T1000 (cell line): ENCODE data around the gene AP1B1.
"Not testable (repeated sequence)": the region's sequence is repeated elsewhere in the genome, so short reads cannot be mapped to it uniquely, and the experiment has no call there.

Experiments used
- DNase-seq: peaks from one replicate; lab custom pipeline; 2025; ENCODE audit warnings: mixed read lengths; lab: John Stamatoyannopoulos, UW

Gene AP1B1

GRCh38 chr22:29386708-29387107 is 1.7 kb downstream of the AP1B1 start:
- DNase-seq: no peak

- DNase-seq: no peak
These were observed 2.6 kb downstream of the AP1B1 start for GRCh38 chr22:29385748-29386147.

GRCh38 chr22:29385151-29385704 is 3.1 kb downstream of the AP1B1 start:
- DNase-seq: no peak

GRCh38 chr22:29383740-29384139 is 4.6 kb downstream of the AP1B1 start:
- no peak for DNase-seq

- no peak for DNase-seq
These were observed 5.6 kb downstream of the AP1B1 start for GRCh38 chr22:29382580-29383302.

GRCh38 chr22:29380856-29381255 is 7.5 kb downstream of the AP1B1 start:
- DNase-seq: no peak

- DNase-seq: peak; percentile 30
These were observed 8.2 kb downstream of the AP1B1 start for GRCh38 chr22:29380032-29380781.

- no peak for DNase-seq
These were observed 9.1 kb downstream of the AP1B1 start for GRCh38 chr22:29379258-29379657.

GRCh38 chr22:29377979-29378378 is 10.4 kb downstream of the AP1B1 start:
- no peak for DNase-seq

- not testable (repeated sequence) for DNase-seq
These were observed 11.7 kb downstream of the AP1B1 start for GRCh38 chr22:29376705-29377104.

- DNase-seq: no peak
These were observed 12.8 kb downstream of the AP1B1 start for GRCh38 chr22:29375398-29376076.

- DNase-seq: not testable (repeated sequence)
These were observed 13.6 kb downstream of the AP1B1 start for GRCh38 chr22:29374806-29375205.

GRCh38 chr22:29374401-29374800 is 14.0 kb downstream of the AP1B1 start:
- no peak for DNase-seq

- no peak for DNase-seq
These were observed 17.8 kb downstream of the AP1B1 start for GRCh38 chr22:29370537-29370936.

- no peak for DNase-seq
These were observed 18.9 kb downstream of the AP1B1 start for GRCh38 chr22:29369460-29369859.

GRCh38 chr22:29359469-29359868 is 28.9 kb downstream of the AP1B1 start:
- no peak for DNase-seq

GRCh38 chr22:29357193-29357890 is 31.0 kb downstream of the AP1B1 start:
- not testable (repeated sequence) for DNase-seq

GRCh38 chr22:29353860-29354259 is 34.5 kb downstream of the AP1B1 start:
- DNase-seq: no peak

- DNase-seq: no peak
These were observed 35.1 kb downstream of the AP1B1 start for GRCh38 chr22:29353286-29353685.

GRCh38 chr22:29352778-29353177 is 35.6 kb downstream of the AP1B1 start:
- DNase-seq: no peak

GRCh38 chr22:29351891-29352290 is 36.5 kb downstream of the AP1B1 start:
- DNase-seq: no peak

- DNase-seq: no peak
These were observed 37.3 kb downstream of the AP1B1 start for GRCh38 chr22:29351042-29351441.
